NOMO-1 treated with DMSO at 0.1 percent for 48 hours (cell line): ENCODE results near the gene SRRD.
A peak's percentile ranks its signal among the peaks of the same experiment; 100 is the strongest.
"Not testable (repeated sequence)": the region's sequence is repeated elsewhere in the genome, so short reads cannot be mapped to it uniquely, and the experiment has no call there.

Experiments used
- DNase-seq: peaks from one replicate; lab custom pipeline; 2025; ENCODE audit not compliant: unreplicated experiment; lab: John Stamatoyannopoulos, UW

Gene SRRD

DNA sequence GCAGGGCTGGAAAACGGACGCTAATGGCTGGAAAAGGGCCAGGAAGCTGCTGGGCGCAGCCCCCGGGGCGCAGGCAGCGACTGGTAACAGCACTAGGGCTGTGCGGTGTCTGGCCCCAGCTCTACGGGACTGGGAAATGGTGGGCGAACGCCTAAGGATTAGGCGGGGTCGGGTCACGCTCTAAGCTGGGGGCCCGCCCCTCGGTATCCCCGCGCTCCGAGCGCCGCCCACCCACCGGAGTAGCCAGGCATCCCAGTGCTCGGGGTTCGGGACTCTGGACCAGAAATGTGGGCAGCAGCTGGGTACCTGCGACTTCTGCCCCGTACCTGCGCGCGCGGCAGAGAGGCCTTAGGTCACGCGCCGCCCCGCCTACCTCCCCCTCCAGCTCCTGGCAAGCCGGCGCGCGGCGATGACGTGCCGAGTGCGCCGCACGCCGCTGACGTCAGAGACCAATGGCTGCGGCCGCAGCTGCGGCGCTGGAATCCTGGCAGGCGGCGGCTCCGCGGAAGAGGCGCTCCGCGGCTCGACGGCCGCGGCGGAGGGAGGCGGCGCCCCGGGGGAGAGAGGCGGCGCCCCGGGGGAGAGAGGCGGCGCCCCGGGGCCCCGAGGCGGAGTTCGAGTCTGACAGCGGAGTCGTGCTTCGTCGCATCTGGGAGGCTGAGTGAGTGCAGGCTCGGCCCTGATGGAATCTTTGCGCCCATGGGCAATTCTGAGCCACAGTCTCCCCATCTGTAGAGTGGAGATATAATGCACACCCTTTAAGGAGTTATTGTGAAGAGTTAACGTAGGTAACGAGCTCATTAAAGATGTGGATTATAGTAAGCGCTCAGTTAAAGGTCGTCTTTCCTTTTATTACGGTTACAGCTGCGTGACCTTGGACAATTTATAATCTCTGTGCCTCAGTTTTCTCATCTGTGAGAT lies at the start of gene SRRD, which contains the start of gene HPS4:
Gene SRRD (plus strand): TSS at position 439 of the 921 bp plus-strand sequence. CDS start 14 bp downstream, at position 453.
Gene HPS4 (minus strand): TSS at position 345 of the 921 bp plus-strand sequence. CDS start 2,021 bp downstream, outside the sequence.
- DNase-seq: peak; percentile 79

DNA sequence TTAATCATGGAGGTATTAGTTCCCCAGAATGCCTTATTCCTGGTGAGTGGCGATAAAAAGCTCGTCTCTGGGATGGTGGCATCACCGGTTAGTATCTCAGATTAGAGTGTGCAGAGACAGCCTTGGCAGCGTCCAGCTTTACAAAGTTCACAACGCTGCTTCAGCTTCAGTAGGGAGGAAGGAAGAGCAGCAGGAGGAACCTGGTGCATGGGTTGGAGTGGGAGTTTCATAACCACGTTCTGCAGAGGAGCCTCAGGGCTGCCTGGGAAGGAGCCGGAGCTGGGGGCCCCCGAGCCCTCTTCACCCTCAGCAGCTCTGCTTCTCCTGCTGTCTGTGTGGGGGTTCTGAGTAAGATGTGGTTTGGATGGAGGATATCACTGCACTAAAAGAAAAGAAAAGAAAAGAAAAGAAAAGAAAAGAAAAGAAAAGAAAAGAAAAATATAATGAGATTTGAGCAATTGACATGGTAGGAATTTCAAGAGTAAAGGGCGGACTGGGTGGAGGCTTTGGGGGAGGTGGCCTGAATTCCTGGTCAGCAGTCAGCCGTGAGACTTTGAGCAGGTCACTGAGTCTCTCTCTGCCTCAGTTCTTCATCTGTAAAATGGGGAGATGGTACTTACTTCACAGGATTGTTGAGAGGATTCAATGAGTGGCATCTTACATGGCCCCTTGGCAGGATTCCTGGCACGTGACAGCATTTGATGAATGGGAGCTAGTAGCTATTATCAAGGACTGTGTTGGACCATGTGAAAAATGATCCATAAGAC lies 48.2 kb upstream of the SRRD start:
- peak; percentile 30 for DNase-seq

- no peak for DNase-seq
Measured at GRCh38 chr22:26436903-26437515, 46.7 kb upstream of the SRRD start.

DNA sequence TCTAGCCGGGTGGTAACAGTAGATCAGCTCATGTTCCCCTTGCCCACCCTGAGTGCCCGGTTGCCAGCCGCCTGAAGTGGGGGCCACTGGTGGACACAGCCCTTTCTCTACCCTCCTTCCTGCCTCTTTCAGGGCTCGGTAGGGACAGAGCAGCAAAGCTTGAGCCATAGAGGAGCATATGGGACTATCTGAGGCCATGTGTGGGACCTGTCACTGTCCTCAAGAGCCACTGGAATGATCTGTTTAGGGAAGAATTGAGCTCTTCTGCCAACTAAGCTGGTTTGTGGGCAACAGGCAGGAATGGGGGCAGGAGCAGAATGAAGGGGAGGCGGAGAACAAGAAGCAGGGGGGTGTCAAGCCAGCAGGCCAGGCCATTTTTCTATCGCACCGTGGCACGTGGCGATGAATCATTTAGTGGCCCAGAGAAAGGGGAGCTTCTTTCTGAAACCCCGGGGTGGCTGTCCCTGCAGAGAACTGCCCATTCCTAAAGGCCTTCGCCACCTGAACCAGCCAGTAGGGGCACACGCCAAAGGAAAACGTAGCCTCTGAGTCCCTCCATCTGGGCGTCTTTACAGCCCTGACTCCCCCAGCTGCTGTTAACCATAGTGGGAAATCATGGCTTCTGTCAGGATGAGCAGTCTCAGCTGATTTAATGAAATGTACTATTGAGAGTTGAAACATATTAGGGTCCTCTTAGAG lies 45.8 kb upstream of the SRRD start:
- DNase-seq: no peak

- not testable (repeated sequence) for DNase-seq
Measured at GRCh38 chr22:26438776-26439175, 44.9 kb upstream of the SRRD start.

DNA sequence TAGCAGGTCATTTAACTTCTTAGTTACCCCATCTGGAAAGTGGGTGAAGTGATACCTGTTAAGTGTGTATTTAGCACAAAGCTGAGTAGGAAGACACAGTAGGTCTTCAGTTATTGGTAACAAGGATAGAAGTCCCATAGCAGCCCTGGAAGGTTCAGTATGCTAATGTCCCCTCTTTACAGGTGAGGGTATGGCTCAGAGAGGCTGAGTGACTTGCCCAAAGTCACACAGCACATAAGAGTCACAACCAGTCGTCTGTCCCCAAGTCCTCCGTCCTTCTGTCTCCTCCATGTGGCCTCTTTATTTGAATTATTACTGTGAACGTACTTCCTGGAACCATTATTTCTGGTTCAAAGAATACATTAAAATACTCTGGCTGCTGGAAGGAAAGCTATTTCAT lies 44.1 kb upstream of the SRRD start:
- no peak for DNase-seq

- no peak for DNase-seq
Measured at GRCh38 chr22:26442086-26442756, 41.5 kb upstream of the SRRD start.

GRCh38 chr22:26443901-26444690 lies 39.6 kb upstream of the SRRD start:
- no peak for DNase-seq

GRCh38 chr22:26444777-26445176 lies 38.9 kb upstream of the SRRD start:
- no peak for DNase-seq

- DNase-seq: no peak
Measured at GRCh38 chr22:26445577-26446275, 38.0 kb upstream of the SRRD start.

- DNase-seq: no peak
Measured at GRCh38 chr22:26446808-26447515, 36.7 kb upstream of the SRRD start.

DNA sequence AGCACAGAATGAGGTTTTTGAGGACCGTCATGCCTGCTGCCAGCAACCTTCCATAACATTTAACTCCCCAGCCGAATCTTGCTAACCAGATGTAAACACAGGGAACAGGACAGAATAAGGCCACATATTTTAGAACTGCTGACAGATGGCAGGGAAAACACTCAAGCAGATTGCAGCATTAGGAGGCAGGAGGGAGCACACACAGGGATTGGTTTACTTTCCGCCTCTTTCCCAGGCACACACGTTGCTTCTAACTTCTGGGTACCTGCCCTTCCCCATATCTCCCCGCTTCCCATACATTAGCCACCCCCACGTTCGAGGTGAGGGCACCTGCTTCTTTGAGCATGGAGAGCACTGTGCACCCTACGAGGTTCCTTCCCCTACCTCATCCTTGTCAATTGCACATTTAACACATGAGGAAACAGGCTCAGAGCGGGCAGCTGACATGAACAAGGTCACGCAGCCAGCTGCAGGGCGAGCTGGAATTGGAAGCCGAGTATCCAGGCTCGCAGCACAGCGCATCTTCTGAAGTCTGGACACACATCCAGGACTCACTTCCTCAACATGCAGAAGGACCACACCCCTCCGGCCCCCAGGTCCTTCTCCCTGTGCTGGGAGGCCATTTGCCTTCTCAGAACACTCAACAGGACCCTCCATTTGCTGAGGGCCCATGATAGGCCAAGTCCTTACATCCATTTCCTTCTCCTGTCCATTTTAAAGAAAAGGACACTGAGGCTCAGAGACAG lies 35.9 kb upstream of the SRRD start:
- no peak for DNase-seq

DNA sequence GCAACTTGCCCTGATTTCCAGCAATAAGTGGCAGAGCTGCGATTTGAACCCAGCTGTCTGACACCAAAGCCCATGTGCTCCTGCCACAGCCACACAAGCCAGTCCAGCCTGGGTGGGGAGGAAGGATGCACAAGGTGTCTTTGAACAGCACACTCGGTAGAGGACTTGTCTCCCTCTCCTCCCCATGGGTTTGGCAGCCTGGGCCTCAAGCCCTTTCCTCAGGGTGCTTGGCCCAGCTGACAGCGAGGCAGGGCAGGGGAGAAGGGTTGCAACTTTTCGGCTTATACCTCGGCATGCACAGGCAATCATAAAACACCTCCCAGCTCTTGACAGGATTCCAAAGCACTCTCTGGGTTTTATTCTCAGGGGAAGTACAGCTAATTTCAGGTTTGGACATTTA lies 35.3 kb upstream of the SRRD start:
- no peak for DNase-seq

DNA sequence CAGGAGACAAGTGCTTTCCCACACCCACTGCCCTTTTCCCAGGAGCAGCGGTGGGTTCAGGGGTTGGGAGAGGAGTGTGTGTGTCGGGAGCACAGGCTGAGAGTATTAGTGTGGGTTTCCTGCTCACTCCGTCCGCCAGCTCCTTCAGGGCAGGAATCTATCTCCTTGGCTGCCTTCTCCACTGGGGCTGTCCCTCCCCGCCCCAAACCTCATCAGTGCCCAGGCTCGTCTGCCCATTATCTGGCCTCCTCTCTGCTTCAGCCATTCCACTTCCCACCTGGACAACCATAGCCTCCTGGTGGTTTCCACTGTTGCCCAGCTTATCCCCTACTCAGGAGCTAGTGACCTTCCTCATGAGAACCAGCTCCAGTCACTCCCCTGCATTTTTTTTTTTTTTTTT lies 34.7 kb upstream of the SRRD start:
- no peak for DNase-seq

DNA sequence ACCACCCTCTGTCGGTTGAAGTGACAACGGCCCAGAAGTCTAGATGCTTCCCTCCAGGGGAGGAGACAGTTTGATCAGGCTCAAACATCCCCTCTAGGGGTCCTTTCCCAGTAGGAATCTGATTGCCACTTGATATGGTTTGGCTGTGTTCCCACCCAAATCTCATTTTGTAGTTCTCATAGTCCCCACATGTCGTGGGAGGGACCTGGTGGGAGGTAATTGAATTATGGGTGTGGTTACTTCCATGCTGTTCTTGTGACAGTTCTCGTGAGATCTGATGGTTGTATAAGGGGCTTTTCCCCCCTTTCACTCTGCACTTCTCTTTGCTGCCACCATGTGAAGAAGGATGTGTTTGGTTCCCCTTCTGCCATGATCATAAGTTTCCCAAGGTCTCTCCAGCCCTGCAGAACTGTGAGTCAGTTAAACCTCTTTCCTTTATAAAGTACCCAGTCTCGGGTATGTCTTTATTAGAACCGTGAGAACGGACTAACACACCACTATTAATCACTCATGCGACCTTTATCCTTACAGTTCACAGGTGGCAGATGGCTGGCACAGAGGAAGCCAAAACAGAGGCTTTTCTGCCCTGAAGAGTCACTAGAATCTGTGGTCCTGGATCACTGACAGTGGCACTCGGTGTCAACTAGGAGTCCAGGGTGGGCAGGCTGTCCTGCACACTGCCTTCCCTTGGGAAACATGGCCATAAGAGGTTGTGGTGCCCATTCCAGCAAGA lies 33.1 kb upstream of the SRRD start:
- DNase-seq: no peak

DNA sequence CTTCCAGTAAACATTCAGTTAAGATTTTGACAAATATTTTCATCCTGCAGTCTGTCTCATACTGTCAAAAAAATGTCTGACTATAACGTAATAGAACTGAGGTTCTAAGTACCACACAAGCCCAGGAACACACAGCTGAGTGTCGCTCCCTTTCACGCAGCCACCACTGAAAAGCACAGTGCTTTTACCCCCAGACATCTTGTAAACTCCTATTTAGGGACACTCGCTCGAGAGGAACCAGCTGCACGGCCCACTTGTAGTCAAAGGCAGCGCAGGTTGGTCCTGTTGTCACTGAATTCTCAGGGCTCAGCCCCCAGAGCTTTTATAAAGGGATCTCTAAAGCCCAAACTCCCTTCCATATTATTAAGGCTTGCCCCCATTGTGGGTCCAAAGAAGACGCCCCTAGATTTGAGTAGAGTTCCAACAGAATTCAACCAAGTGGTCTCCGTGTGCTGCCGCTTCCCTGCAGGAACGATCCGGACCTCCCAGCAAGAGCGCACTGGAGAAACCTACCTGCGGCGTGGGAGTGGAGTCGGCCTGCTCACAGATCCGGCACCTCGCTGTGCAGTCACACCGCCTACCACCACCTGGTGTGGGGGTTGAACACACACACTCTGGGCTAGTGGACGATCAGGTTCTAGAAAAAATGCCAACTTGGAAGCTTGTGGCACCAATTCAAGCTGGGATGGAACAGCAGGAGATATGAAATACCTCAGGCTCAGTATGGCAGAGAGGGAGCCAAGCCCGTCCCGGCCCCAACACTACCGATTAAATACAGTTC lies 31.3 kb upstream of the SRRD start:
- no peak for DNase-seq
